ENCODE data around the gene SRSF3.
"Not testable (repeated sequence)": the region's sequence is repeated elsewhere in the genome, so short reads cannot be mapped to it uniquely, and the experiment has no call there.

SRSF3 gene

DNA sequence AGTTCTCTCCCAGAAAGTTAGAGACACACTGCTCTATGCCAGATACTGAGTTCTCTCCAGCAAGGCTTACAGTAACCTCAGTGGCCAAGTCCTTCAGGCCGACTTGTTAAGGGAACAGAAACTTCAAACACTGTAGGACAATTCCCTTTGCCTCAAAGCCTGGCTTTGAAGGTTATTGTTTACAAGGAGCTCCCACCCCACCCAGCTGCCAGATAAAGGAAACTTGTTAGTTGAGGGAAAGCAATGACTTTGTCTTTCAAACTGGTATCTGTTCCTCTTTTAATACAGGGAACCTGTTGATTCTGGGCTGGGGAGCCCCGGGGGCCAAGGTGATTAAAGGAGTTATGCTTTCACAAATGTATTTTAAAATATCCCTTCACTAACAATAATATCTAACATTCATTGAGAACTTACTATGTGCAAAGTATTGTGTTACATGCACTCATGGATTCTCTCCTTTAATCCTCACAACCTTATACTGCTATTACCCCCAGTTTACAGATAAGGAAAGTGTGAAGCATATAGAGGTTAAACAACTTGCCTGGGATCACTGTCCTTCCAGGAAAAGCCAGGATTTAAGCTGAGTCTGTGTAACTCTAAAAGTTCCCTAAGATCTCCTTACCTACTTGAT is 56.8 kb downstream of the SRSF3 start:
- DNase-seq: no peak

DNA sequence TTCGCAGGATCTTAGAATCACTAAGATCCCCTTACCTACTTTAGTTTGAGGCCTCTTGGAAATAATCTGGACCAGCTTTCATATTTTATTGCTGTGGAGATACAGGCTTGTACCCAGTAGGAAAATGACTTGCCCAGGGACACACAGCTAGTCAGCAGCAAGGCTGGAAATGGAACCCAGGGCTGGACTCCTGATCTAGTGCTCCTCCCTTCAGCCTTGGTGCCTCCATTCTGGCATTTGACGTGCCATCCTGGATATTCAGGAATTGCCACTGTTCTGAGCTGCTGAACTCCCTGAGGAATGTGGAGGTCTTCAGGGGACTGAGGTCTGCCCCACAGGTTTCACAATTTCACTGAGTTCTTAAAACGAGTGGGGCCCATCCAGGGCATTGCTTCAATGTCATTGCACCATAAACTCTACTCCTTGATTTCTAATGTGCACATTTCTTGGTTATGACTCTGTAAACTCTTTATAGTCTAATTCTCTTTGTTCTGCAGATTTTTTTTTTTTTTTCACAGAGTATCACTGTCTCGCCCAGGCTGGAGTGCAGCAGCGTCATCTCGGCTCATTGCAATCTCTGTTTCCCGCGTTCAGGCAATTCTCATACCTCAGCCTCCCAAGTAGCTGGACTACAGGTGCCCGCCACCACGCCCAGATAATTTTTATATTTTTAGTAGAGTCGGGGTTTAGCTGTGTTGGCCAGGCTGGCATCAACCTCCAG is 57.7 kb downstream of the SRSF3 start:
- DNase-seq: no peak

DNA sequence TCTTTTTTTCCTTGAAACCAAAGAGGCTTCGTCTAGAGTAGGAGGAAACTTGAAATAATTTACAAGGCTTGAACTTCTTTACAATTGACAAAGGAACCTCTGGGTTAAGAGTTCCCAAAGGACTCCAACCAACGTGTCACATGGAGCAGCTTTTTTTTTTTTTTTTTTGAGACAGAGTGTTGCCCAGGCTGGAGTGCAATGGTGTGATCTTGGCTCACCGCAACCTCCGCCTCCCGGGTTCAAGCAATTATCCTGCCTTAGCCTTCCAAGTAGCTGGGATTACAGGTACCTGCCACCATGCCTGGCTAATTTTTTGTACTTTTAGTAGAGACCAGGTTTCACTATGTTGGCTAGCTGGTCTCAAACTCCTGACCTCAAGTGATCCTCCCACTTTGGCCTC is 60.3 kb downstream of the SRSF3 start:
- not testable (repeated sequence) for DNase-seq
